ENCODE measurements around the gene SCN8A.
A peak's percentile ranks its signal among the peaks of the same experiment; 100 is the strongest.

Gene SCN8A

DNA sequence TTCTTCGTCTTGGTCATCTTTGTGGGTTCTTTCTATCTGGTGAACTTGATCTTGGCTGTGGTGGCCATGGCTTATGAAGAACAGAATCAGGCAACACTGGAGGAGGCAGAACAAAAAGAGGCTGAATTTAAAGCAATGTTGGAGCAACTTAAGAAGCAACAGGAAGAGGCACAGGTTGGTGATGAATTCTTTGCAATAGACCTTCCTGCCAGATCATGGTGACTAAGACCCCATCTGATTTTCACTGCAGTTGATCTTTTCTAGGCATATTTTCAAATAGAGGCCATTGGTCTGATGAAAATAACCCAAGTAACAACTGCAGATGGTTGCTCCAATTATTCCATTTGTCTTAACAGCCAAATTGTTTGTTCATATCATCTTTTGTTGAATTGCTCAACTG lies 114.4 kb downstream of the SCN8A start:
- no peaks in the 10 kb centered on the region for H3K9me3 ChIP-seq (ENCODE audit: control insufficient read depth, insufficient read depth, low read length)
- H3K27me3 ChIP-seq (ENCODE audit: control insufficient read depth, insufficient read depth, low read length) = no peaks in the 10 kb centered on the region
- peaks cover 37% of the 10 kb centered on the region for H3K36me3 ChIP-seq (ENCODE audit: control insufficient read depth, insufficient read depth, low read length)
- no peaks in the 10 kb centered on the region for H3K4me1 ChIP-seq (ENCODE audit: control insufficient read depth, insufficient read depth, low read length)
- no peak overlapping the region for H3K9ac ChIP-seq (ENCODE audit: low read depth, low read length)
- no peak overlapping the region for H3K27ac ChIP-seq (ENCODE audit: low read depth, low read length)
- H3K4me3 ChIP-seq (ENCODE audit: low read depth, low read length) = no peak overlapping the region

GRCh38 chr12:51706206-51706605 lies 115.2 kb downstream of the SCN8A start:
- Histone ChIP-seq H3K27me3 (ENCODE audit: control insufficient read depth, insufficient read depth, low read length) (no peaks in the 10 kb centered on the region), H3K9ac (ENCODE audit: low read depth, low read length) (no peak overlapping the region)

GRCh38 chr12:51714666-51715065 lies 123.6 kb downstream of the SCN8A start:
- Histone ChIP-seq H3K27ac (ENCODE audit: low read depth, low read length) (no peak overlapping the region), H3K36me3 (ENCODE audit: control insufficient read depth, insufficient read depth, low read length) (peaks cover 20% of the 10 kb centered on the region; the same call in 1 of the 2 replicates), H3K4me1 (ENCODE audit: control insufficient read depth, insufficient read depth, low read length) (no peaks in the 10 kb centered on the region), H3K9ac (ENCODE audit: low read depth, low read length) (no peak overlapping the region), H3K4me3 (ENCODE audit: low read depth, low read length) (no peak overlapping the region), H3K27me3 (ENCODE audit: control insufficient read depth, insufficient read depth, low read length) (no peaks in the 10 kb centered on the region), H3K9me3 (ENCODE audit: control insufficient read depth, insufficient read depth, low read length) (no peaks in the 10 kb centered on the region)

More at GRCh38 chr12:51706206-51706605, 115.2 kb downstream of the SCN8A start:
- Histone ChIP-seq H3K4me1 (ENCODE audit: control insufficient read depth, insufficient read depth, low read length) (no peaks in the 10 kb centered on the region), H3K27ac (ENCODE audit: low read depth, low read length) (no peak overlapping the region), H3K36me3 (ENCODE audit: control insufficient read depth, insufficient read depth, low read length) (peaks cover 36% of the 10 kb centered on the region), H3K9me3 (ENCODE audit: control insufficient read depth, insufficient read depth, low read length) (no peaks in the 10 kb centered on the region), H3K4me3 (ENCODE audit: low read depth, low read length) (no peak overlapping the region)

- Histone ChIP-seq H3K36me3 (ENCODE audit: control insufficient read depth, insufficient read depth, low read length) (peaks cover 19% of the 10 kb centered on the region; the same call in 1 of the 2 replicates), H3K9ac (ENCODE audit: low read depth, low read length) (no peak overlapping the region), H3K4me1 (ENCODE audit: control insufficient read depth, insufficient read depth, low read length) (no peaks in the 10 kb centered on the region), H3K4me3 (ENCODE audit: low read depth, low read length) (no peak overlapping the region), H3K9me3 (ENCODE audit: control insufficient read depth, insufficient read depth, low read length) (no peaks in the 10 kb centered on the region), H3K27me3 (ENCODE audit: control insufficient read depth, insufficient read depth, low read length) (no peaks in the 10 kb centered on the region), H3K27ac (ENCODE audit: low read depth, low read length) (no peak overlapping the region)
Measured at GRCh38 chr12:51717326-51717925, 126.4 kb downstream of the SCN8A start.

DNA sequence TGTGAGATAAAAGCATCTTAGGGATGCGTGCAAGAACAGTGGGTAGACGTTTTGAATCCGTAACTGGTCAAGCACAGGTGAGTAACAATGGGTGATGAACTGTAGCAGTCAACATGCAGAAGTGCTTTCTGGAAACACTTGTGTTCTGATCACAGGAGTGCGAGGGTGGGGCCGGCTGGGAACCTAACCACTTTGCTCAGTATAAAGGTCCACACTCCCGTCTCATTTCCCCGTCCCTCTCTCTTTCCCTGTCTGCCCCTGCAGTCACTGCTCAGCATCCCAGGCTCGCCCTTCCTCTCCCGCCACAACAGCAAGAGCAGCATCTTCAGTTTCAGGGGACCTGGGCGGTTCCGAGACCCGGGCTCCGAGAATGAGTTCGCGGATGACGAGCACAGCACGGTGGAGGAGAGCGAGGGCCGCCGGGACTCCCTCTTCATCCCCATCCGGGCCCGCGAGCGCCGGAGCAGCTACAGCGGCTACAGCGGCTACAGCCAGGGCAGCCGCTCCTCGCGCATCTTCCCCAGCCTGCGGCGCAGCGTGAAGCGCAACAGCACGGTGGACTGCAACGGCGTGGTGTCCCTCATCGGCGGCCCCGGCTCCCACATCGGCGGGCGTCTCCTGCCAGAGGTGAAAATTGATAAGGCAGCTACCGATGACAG lies 130.4 kb downstream of the SCN8A start:
- Histone ChIP-seq H3K27ac (ENCODE audit: low read depth, low read length) (no peak overlapping the region), H3K4me1 (ENCODE audit: control insufficient read depth, insufficient read depth, low read length) (no peaks in the 10 kb centered on the region), H3K9ac (ENCODE audit: low read depth, low read length) (no peak overlapping the region), H3K4me3 (ENCODE audit: low read depth, low read length) (peak overlapping the region; percentile 44; the same call in 1 of the 2 replicates), H3K27me3 (ENCODE audit: control insufficient read depth, insufficient read depth, low read length) (no peaks in the 10 kb centered on the region), H3K36me3 (ENCODE audit: control insufficient read depth, insufficient read depth, low read length) (peaks cover 27% of the 10 kb centered on the region), H3K9me3 (ENCODE audit: control insufficient read depth, insufficient read depth, low read length) (no peaks in the 10 kb centered on the region)

GRCh38 chr12:51722431-51722830 lies 131.4 kb downstream of the SCN8A start:
- Histone ChIP-seq H3K27me3 (ENCODE audit: control insufficient read depth, insufficient read depth, low read length) (no peaks in the 10 kb centered on the region), H3K9ac (ENCODE audit: low read depth, low read length) (no peak overlapping the region), H3K27ac (ENCODE audit: low read depth, low read length) (no peak overlapping the region), H3K36me3 (ENCODE audit: control insufficient read depth, insufficient read depth, low read length) (peaks cover 29% of the 10 kb centered on the region), H3K4me3 (ENCODE audit: low read depth, low read length) (no peak overlapping the region), H3K9me3 (ENCODE audit: control insufficient read depth, insufficient read depth, low read length) (no peaks in the 10 kb centered on the region), H3K4me1 (ENCODE audit: control insufficient read depth, insufficient read depth, low read length) (no peaks in the 10 kb centered on the region)

DNA sequence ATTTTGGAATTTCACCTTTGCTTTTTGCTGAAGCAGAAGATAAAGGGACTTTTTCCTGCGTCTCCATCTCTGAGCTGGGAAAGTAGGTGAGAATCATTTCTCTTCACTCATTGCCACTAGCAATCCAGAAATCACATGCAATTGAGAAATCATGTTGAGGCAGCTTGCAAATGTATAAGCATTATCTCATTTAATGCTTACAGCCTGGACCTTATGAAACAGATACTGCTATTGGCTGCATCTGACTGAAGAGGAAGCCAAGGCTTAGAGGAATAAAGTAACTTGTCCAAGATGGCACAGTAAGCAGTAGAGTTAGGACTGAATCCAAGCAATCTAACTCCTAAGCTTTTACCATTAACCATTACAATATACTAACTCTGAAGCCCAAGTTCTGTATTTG lies 135.1 kb downstream of the SCN8A start:
- Histone ChIP-seq H3K36me3 (ENCODE audit: control insufficient read depth, insufficient read depth, low read length) (peaks cover 23% of the 10 kb centered on the region), H3K4me1 (ENCODE audit: control insufficient read depth, insufficient read depth, low read length) (no peaks in the 10 kb centered on the region), H3K27ac (ENCODE audit: low read depth, low read length) (no peak overlapping the region), H3K9ac (ENCODE audit: low read depth, low read length) (no peak overlapping the region), H3K4me3 (ENCODE audit: low read depth, low read length) (no peak overlapping the region), H3K9me3 (ENCODE audit: control insufficient read depth, insufficient read depth, low read length) (no peaks in the 10 kb centered on the region), H3K27me3 (ENCODE audit: control insufficient read depth, insufficient read depth, low read length) (no peaks in the 10 kb centered on the region)

DNA sequence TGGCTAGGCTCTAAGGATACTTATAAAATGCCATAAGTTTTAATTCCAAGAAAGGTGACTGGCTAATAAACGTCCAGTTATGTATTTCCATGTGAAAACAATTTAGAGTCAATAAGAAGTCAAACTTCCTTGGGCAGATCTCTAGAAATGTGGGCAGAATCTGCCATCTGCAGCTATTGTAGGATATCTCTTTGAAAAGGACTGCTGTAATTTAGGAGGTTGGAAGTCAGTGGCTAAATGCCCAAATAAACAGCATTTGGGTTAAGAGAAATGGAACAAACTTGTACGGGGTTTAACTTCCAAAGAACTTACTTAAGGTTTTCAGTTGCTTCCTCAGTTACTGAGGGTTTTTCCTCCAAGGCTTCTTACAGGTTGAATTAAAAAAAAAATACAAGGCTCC lies 135.9 kb downstream of the SCN8A start:
- no peak overlapping the region for H3K4me3 ChIP-seq (ENCODE audit: low read depth, low read length)
- no peaks in the 10 kb centered on the region for H3K27me3 ChIP-seq (ENCODE audit: control insufficient read depth, insufficient read depth, low read length)
- no peak overlapping the region for H3K9ac ChIP-seq (ENCODE audit: low read depth, low read length)
- H3K9me3 ChIP-seq (ENCODE audit: control insufficient read depth, insufficient read depth, low read length) = peaks cover 4% of the 10 kb centered on the region; the same call in 1 of the 2 replicates
- no peaks in the 10 kb centered on the region for H3K4me1 ChIP-seq (ENCODE audit: control insufficient read depth, insufficient read depth, low read length)
- H3K27ac ChIP-seq (ENCODE audit: low read depth, low read length) = no peak overlapping the region
- H3K36me3 ChIP-seq (ENCODE audit: control insufficient read depth, insufficient read depth, low read length) = peaks cover 23% of the 10 kb centered on the region

DNA sequence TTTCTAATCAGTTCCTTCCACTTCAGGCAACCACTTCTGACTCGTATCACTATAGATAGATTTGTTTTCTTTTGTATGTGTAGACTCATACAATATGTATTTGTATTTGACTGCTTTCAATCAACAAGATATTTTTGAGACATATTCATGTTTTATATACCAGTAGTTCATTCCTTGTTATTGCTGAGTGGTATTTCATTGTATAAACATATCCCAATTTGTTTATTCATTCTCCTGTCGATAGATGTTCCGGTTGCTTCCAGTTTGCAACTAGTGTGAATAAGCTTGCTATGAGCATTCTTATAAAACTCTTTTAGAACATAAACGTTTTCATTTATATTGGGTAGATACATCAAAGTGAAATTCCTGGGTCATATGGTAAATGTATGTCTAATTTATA lies 138.3 kb downstream of the SCN8A start:
- Histone ChIP-seq H3K9me3 (ENCODE audit: control insufficient read depth, insufficient read depth, low read length) (peaks cover 11% of the 10 kb centered on the region), H3K27ac (ENCODE audit: low read depth, low read length) (no peak overlapping the region), H3K4me1 (ENCODE audit: control insufficient read depth, insufficient read depth, low read length) (no peaks in the 10 kb centered on the region), H3K27me3 (ENCODE audit: control insufficient read depth, insufficient read depth, low read length) (no peaks in the 10 kb centered on the region), H3K4me3 (ENCODE audit: low read depth, low read length) (no peak overlapping the region), H3K36me3 (ENCODE audit: control insufficient read depth, insufficient read depth, low read length) (peaks cover 12% of the 10 kb centered on the region; the same call in 1 of the 2 replicates), H3K9ac (ENCODE audit: low read depth, low read length) (no peak overlapping the region)

- Histone ChIP-seq H3K4me1 (ENCODE audit: control insufficient read depth, insufficient read depth, low read length) (no peaks in the 10 kb centered on the region), H3K9me3 (ENCODE audit: control insufficient read depth, insufficient read depth, low read length) (peaks cover 11% of the 10 kb centered on the region), H3K27me3 (ENCODE audit: control insufficient read depth, insufficient read depth, low read length) (no peaks in the 10 kb centered on the region), H3K27ac (ENCODE audit: low read depth, low read length) (no peak overlapping the region), H3K4me3 (ENCODE audit: low read depth, low read length) (no peak overlapping the region), H3K36me3 (ENCODE audit: control insufficient read depth, insufficient read depth, low read length) (peaks cover 8% of the 10 kb centered on the region; the same call in 1 of the 2 replicates), H3K9ac (ENCODE audit: low read depth, low read length) (no peak overlapping the region)
Measured at GRCh38 chr12:51730745-51731144, 139.7 kb downstream of the SCN8A start.

- H3K9me3 ChIP-seq (ENCODE audit: control insufficient read depth, insufficient read depth, low read length) = no peaks in the 10 kb centered on the region
- H3K9ac ChIP-seq (ENCODE audit: low read depth, low read length) = no peak overlapping the region
- no peak overlapping the region for H3K27ac ChIP-seq (ENCODE audit: low read depth, low read length)
- peaks cover 3% of the 10 kb centered on the region for H3K36me3 ChIP-seq (ENCODE audit: control insufficient read depth, insufficient read depth, low read length)
- H3K4me1 ChIP-seq (ENCODE audit: control insufficient read depth, insufficient read depth, low read length) = no peaks in the 10 kb centered on the region
- no peak overlapping the region for H3K4me3 ChIP-seq (ENCODE audit: low read depth, low read length)
- H3K27me3 ChIP-seq (ENCODE audit: control insufficient read depth, insufficient read depth, low read length) = no peaks in the 10 kb centered on the region
Measured at GRCh38 chr12:51740536-51740935, 149.5 kb downstream of the SCN8A start.

Data from HUES48 (cell line).